NCI-H2107 (cell line): ENCODE results near the gene SOX18.

Source experiments
- DNase-seq: peaks from one replicate; lab custom pipeline; 2025; lab: John Stamatoyannopoulos, UW

SOX18 gene

GRCh38 chr20:64080013-64080812, 30.8 kb upstream of the SOX18 start, which contains the start of gene OPRL1:
OPRL1 (plus strand) TSS chr20:64080082; CDS start chr20:64092721, 12,639 bp downstream.
- no peak for DNase-seq

DNA sequence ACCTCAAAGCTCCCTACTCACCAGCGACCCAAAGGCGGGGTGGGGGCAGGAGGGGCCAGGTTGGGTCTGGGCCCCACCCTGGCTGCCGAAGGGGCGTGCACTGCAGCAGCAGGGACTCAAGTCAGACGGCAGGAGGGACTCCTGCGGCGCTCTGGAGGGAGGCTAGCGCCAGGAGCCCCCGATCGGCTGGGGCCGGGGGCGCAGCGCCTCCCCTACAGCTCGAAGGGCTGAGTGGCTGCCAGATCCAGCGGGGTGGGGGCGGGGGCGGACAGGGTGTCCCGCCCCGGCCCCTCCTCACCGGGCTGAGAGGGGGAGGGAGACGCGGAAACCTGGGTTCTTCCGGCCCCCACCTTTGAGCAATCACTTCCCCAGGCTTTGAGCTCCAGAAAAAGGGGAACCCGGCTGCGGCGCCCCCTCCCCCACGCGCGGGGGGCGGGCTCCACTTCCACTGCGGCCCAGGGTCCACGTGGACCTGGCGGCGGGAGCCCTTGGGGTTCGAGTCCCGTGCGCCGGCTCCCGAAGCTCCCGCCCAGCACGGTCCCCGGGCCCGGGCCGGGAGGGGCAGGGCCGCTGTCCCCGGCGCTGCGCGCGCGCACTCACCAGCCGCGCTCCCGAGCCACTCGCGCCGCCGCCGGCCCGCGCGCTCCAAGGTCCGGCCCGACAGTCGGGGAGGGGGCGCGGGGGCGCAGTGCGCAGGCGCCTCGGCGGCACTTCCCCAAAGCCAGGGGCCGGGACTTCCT, 30.0 kb upstream of the SOX18 start, which contains the start of gene RGS19:
RGS19 (minus strand) TSS at position 246 of the 740 bp plus-strand sequence. CDS start 2,632 bp downstream, outside the sequence.
- no peak for DNase-seq

- no peak for DNase-seq
These were observed 29.5 kb upstream of the SOX18 start for GRCh38 chr20:64078934-64079272.

DNA sequence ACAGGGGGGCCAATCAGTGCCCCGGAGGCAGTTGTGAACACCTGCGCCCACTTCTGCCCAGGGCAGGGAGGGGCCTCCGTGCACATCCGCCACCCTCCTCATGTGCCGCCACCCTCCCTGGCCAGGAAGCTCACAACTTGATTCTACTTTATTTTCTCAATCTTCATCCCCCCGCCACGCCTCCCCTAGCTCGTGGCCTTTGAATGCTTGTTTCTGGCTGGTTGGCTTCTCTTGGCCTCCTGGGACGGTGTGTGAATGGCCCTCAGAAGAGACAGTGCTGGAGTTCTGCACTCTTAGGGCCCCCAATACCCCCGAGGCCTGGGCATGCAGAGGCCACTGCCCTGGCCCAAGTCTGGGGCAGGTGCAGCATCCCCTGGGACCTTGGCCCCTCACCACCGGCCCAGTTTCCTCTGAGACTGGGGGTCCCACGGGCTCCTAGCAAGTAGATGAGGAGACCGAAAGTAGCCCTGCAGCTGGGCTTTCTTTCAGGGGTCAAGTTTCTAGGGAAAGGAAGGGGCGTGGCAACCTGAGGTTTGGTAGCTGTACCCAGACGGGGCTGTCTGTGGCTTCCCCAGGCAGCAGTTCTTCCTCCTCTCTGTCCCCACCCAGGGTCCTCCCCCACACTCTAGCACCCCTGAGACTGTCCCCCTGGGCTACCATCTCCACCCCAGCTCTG, 28.6 kb upstream of the SOX18 start:
- DNase-seq: no peak

DNA sequence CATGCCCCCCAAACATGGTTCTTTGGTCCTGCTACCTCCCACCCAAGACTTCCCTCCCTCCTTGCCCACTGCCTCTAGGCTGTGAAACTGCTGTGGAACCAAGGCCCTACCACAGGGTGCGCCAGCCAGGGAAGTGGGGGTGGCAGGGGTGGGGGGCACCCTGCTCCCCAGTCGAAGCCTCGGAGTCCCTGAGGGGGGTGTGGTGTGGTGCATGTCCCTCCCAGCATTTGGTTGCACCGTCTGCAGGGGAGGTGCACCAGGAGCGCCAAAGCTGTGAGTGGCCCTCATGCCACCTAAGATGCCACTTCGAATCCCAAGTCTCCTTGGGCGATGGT, 28.1 kb upstream of the SOX18 start:
- no peak for DNase-seq

DNA sequence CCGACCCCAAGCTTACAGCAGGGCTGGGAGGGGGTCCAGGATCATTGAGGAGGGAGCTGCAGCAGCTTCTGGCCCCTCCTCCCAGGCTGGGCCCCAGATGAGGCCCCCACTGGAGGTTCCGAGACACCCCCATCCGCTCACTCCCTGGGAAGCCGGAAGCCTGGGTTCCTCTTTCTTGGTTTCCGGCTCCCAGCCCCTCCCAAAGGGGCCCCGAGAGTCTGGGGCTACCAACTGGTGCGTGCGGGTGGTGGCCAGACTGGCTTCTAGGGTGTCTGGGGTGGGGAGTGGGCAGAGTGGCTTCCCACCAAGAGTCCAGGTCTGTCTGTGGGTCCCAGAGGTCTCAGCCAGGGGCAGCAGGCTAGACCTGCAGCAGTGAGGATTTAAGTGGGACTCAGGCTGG, 27.7 kb upstream of the SOX18 start:
- DNase-seq: no peak

- no peak for DNase-seq
These were observed 26.9 kb upstream of the SOX18 start for GRCh38 chr20:64076061-64076997.

DNA sequence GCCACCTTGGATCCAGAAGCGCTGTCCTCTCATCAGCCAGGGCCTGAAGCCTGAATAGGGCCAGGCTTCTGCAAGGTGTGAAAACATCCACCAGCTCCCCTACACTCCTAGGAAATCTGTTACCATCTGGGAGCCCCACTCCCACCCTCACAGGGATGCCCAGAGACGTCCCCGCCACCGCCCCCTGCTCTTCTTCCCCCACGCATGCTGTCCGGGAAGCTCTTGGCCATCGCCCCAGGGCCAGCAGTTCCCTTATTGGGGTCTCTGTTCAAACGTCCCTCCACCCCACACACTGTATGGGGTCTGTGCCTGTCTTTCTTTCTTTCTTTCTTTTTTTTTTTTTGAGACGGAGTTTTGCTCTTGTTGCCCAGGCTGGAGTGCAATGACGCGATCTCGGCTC, 26.1 kb upstream of the SOX18 start:
- no peak for DNase-seq

GRCh38 chr20:64074963-64075362, 25.5 kb upstream of the SOX18 start:
- DNase-seq: no peak

DNA sequence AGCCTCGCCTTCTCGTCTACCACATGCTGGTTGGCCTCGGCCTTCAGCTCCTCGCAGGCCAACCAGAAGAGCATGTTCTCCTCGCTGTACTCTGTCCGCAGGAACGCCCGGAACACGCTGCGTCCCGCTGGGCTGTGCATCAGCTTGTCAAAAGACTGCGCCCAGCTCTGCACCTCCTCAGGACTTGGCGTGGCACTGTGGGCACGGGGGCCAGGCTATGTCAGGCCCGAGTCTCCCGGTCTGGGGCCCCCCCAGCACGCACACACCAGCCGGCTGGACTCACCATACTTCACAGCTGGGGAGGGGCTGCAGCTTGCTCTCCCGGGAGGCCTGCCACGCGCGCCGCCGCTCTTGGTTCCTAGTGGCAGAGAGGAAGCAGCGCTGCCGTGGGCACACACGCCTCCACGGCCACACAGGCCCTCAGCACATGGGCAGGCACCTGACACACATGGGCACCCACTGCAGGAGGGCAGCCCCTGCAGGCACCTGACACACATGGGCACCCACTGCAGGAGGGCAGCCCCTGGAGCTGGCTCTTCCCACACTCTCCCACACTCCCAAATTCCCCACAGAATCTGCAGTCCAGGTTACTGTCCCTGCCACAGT, 24.8 kb upstream of the SOX18 start:
- DNase-seq: no peak

GRCh38 chr20:64073476-64074183, 24.2 kb upstream of the SOX18 start:
- DNase-seq: no peak

GRCh38 chr20:64072498-64073063, 23.1 kb upstream of the SOX18 start:
- DNase-seq: no peak

- no peak for DNase-seq
These were observed 22.2 kb upstream of the SOX18 start for GRCh38 chr20:64071341-64072332.

DNA sequence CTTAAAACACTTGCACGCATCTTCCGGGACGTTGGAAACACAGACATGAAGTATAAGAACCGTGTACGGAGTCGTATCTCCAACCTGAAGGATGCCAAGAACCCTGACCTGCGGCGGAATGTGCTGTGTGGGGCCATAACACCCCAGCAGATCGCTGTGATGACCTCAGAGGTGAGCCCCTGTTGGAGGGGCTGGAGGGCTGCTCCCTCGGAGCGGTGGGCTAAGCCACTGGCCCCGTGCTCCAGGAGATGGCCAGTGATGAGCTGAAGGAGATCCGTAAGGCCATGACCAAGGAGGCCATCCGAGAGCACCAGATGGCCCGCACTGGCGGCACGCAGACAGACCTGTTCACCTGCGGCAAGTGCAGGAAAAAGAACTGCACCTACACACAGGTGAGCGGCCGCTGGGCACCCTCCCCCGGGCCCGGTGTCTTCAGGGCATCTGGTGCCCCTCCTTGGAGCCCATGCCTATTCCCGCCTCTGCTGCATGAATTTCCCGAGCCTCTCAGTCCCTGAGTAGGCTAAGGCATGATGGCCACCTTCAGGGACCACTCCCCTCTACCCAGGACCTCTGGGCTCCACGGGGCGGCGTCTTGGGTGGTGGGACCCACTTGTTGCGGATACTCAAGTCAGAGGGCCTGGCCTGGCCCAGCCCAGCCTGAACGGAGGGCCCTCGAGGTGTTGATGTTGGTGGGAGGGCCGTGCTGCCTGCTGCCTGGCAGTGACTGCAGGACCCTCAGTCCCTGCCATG, 21.0 kb upstream of the SOX18 start:
- no peak for DNase-seq

DNA sequence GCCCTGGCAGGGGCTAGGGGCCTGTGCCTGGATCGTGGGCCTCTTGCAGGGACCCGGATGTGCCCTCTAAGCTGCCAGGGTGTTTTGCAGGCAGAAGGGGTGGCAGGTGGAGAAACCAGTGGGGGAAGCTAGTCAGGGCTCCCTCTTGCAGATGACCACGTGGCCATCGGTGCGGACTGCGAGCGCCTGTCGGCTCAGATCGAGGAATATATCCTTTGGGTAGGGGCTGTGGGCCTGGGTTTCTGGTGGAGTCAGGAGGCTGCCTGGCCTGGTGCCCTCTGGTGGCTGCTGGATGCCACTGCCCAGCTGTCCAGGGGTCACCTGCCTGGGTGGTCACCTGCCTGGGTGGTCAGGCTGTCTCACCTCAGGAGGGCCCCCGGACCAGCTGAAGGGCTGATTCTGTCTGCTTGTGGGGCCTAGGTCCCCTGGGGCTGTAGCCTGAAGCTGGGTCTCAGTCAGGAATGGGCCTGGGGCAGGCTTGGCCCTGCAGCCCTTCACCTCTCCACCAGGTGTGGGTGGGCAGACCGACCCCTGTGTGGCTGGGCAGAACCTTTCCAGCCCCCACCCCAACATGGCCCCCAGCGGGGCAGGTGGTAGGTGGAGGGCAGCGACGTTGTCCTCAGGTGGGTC, 20.3 kb upstream of the SOX18 start:
- DNase-seq: no peak

DNA sequence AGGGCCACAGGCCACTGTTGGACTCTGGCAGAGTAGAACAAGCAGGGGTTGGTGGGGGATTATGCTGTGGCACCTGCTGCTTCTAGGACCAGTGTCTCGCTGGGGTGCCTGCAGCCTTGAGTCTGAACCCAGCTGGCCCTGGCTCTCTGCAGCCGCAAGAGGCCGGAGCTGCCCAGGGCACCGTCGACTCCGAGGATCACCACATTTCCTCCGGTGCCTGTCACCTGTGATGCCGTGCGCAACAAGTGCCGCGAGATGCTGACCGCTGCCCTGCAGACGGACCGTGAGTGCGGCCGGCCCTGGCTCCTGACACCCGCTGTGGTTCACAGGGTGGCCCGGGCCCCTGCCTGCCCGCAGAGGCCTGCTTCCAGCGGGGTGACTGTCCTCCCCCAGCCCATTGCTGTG, 19.8 kb upstream of the SOX18 start:
- DNase-seq: no peak

DNA sequence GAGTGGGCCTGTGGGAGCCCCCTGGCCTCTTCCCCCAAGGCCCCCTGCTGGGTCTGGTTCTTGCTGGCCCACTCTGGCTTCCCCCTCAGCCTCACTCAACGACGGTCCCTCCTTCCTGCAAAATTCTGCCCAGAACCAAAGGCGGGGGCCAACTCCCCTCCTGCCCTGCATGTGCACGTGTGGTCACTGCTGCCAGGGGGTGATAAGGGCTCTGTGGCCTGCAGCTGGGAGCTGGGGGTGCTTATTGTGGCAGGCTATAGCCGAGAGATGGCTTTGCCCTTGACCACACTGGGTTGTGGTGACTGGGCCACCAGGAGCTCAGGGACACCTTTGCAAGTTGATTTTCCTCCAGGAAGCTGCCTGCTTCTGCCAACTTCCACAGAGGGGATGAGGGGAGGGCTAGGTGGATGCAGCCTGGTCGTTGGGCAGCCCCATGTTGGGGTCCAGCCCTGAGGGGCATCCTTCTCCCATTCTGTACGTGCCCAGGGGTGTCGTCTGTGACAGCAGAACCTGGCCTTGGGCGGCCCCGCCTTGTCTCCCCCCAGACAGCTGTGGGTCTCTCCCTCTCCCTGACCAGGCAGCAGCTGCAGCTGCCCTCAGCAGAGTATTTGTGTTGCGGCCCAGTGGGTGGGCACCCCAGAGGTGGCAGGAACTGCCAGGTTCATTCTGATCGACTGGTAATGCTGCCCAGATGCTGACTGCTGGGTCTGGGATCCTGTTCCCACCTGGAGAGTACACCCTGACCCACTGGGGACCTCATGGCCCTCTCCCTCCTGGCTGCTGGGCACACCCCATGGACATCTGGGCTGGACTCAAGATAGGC, 19.2 kb upstream of the SOX18 start:
- no peak for DNase-seq
